ENCODE measurements around the gene ERCC6L2. TPM values are rescaled to one million over a fixed set of nuclear protein-coding genes. Genes with fewer than 3 reads are reported as not detected.
A peak's percentile ranks its signal among the peaks of the same experiment; 100 is the strongest.

Gene ERCC6L2
- total and polyA plus RNA-seq, 2 experiments from 2014 or later: 33.5 to 80.6 TPM

GRCh38 chr9:95826183-95826838 is 49.2 kb upstream of the ERCC6L2 start:
- Histone ChIP-seq H3K9me2 (ENCODE audit: insufficient read depth) (no peaks in the 10 kb centered on the region), H3K4me3 (no peak overlapping the region), H2AFZ (0 out of 2 replicates have a peak overlapping the region, but pooled peaks have one; percentile 56), H3K27ac (ENCODE audit: low read depth) (no peak overlapping the region), H3K27me3 (ENCODE audit: insufficient read depth) (no peaks in the 10 kb centered on the region), H3K36me3 (ENCODE audit: insufficient read depth) (no peaks in the 10 kb centered on the region), H3K4me1 (ENCODE audit: insufficient read depth) (no peaks in the 10 kb centered on the region), H3K4me2 (no peak overlapping the region), H3K79me2 (replicated peaks; ENCODE audit: insufficient read depth) (no peaks in the 10 kb centered on the region), H4K20me1 (replicated peaks; ENCODE audit: insufficient read depth) (no peaks in the 10 kb centered on the region), H3F3A (replicated peaks; ENCODE audit: low read depth) (no peaks in the 10 kb centered on the region)
- Mint-ChIP-seq H3K36me3 (ENCODE audit: low read depth) (no peaks in the 10 kb centered on the region), H3K9me3 (no peaks in the 10 kb centered on the region), H3K27me3 (ENCODE audit: insufficient read depth, low read depth, poor library complexity) (peaks cover 1% of the 10 kb centered on the region), H3K27ac (no peak overlapping the region), H3K4me3 (no peak overlapping the region), H3K4me1 (peaks cover 7% of the 10 kb centered on the region; the same call in 1 of the 3 replicates)
- DNase-seq (ENCODE audit: low spot score) (no peak), ATAC-seq (no peak)
- no peak for TF ChIP-seq STAT1 (IDR thresholded peaks at IDR 0.05; ENCODE audit: unreplicated experiment)
- no peak for TF ChIP-seq ZNF114 (CRISPR knock-in tag; IDR thresholded peaks at IDR 0.05)
- TF ChIP-seq POLR2AphosphoS5 (IDR thresholded peaks at IDR 0.05; ENCODE audit: low read depth): no peak
- TF ChIP-seq EZH2phosphoT487 (IDR thresholded peaks at IDR 0.05; ENCODE audit: unreplicated experiment): no peak
- TF ChIP-seq NANOG (IDR thresholded peaks at IDR 0.05; ENCODE audit: borderline replicate concordance): no peak
- no peak for TF ChIP-seq CREB1 (CRISPR knock-in tag; IDR thresholded peaks at IDR 0.05; ENCODE audit: low read depth)
- TF ChIP-seq ZNF331 (CRISPR knock-in tag; IDR thresholded peaks at IDR 0.05; ENCODE audit: low read depth): no peak
- no peak for TF ChIP-seq JUNB (IDR thresholded peaks at IDR 0.05; ENCODE audit: unreplicated experiment)
- TF ChIP-seq, protein P1, sequence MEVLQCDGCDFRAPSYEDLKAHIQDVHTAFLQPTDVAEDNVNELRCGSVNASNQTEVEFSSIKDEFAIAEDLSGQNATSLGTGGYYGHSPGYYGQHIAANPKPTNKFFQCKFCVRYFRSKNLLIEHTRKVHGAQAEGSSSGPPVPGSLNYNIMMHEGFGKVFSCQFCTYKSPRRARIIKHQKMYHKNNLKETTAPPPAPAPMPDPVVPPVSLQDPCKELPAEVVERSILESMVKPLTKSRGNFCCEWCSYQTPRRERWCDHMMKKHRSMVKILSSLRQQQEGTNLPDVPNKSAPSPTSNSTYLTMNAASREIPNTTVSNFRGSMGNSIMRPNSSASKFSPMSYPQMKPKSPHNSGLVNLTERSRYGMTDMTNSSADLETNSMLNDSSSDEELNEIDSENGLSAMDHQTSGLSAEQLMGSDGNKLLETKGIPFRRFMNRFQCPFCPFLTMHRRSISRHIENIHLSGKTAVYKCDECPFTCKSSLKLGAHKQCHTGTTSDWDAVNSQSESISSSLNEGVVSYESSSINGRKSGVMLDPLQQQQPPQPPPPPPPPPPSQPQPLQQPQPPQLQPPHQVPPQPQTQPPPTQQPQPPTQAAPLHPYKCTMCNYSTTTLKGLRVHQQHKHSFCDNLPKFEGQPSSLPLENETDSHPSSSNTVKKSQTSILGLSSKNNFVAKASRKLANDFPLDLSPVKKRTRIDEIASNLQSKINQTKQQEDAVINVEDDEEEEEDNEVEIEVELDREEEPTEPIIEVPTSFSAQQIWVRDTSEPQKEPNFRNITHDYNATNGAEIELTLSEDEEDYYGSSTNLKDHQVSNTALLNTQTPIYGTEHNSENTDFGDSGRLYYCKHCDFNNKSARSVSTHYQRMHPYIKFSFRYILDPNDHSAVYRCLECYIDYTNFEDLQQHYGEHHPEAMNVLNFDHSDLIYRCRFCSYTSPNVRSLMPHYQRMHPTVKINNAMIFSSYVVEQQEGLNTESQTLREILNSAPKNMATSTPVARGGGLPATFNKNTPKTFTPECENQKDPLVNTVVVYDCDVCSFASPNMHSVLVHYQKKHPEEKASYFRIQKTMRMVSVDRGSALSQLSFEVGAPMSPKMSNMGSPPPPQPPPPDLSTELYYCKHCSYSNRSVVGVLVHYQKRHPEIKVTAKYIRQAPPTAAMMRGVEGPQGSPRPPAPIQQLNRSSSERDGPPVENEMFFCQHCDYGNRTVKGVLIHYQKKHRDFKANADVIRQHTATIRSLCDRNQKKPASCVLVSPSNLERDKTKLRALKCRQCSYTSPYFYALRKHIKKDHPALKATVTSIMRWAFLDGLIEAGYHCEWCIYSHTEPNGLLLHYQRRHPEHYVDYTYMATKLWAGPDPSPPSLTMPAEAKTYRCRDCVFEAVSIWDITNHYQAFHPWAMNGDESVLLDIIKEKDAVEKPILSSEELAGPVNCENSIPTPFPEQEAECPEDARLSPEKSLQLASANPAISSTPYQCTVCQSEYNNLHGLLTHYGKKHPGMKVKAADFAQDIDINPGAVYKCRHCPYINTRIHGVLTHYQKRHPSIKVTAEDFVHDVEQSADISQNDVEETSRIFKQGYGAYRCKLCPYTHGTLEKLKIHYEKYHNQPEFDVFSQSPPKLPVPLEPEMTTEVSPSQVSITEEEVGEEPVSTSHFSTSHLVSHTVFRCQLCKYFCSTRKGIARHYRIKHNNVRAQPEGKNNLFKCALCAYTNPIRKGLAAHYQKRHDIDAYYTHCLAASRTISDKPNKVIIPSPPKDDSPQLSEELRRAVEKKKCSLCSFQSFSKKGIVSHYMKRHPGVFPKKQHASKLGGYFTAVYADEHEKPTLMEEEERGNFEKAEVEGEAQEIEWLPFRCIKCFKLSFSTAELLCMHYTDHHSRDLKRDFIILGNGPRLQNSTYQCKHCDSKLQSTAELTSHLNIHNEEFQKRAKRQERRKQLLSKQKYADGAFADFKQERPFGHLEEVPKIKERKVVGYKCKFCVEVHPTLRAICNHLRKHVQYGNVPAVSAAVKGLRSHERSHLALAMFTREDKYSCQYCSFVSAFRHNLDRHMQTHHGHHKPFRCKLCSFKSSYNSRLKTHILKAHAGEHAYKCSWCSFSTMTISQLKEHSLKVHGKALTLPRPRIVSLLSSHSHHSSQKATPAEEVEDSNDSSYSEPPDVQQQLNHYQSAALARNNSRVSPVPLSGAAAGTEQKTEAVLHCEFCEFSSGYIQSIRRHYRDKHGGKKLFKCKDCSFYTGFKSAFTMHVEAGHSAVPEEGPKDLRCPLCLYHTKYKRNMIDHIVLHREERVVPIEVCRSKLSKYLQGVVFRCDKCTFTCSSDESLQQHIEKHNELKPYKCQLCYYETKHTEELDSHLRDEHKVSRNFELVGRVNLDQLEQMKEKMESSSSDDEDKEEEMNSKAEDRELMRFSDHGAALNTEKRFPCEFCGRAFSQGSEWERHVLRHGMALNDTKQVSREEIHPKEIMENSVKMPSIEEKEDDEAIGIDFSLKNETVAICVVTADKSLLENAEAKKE (CRISPR knock-in tag; IDR thresholded peaks at IDR 0.05): no peak
- TF ChIP-seq, protein P2, sequence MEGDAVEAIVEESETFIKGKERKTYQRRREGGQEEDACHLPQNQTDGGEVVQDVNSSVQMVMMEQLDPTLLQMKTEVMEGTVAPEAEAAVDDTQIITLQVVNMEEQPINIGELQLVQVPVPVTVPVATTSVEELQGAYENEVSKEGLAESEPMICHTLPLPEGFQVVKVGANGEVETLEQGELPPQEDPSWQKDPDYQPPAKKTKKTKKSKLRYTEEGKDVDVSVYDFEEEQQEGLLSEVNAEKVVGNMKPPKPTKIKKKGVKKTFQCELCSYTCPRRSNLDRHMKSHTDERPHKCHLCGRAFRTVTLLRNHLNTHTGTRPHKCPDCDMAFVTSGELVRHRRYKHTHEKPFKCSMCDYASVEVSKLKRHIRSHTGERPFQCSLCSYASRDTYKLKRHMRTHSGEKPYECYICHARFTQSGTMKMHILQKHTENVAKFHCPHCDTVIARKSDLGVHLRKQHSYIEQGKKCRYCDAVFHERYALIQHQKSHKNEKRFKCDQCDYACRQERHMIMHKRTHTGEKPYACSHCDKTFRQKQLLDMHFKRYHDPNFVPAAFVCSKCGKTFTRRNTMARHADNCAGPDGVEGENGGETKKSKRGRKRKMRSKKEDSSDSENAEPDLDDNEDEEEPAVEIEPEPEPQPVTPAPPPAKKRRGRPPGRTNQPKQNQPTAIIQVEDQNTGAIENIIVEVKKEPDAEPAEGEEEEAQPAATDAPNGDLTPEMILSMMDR (conservative IDR thresholded peaks at IDR 0.05; ENCODE audit: low read depth in 2 of 2): no peak
- no peak for TF ChIP-seq EZH2 (IDR thresholded peaks at IDR 0.05; ENCODE audit: low read depth, unreplicated experiment)
- no peak for TF ChIP-seq ETS1 (IDR thresholded peaks at IDR 0.05)
- TF ChIP-seq, protein P3, sequence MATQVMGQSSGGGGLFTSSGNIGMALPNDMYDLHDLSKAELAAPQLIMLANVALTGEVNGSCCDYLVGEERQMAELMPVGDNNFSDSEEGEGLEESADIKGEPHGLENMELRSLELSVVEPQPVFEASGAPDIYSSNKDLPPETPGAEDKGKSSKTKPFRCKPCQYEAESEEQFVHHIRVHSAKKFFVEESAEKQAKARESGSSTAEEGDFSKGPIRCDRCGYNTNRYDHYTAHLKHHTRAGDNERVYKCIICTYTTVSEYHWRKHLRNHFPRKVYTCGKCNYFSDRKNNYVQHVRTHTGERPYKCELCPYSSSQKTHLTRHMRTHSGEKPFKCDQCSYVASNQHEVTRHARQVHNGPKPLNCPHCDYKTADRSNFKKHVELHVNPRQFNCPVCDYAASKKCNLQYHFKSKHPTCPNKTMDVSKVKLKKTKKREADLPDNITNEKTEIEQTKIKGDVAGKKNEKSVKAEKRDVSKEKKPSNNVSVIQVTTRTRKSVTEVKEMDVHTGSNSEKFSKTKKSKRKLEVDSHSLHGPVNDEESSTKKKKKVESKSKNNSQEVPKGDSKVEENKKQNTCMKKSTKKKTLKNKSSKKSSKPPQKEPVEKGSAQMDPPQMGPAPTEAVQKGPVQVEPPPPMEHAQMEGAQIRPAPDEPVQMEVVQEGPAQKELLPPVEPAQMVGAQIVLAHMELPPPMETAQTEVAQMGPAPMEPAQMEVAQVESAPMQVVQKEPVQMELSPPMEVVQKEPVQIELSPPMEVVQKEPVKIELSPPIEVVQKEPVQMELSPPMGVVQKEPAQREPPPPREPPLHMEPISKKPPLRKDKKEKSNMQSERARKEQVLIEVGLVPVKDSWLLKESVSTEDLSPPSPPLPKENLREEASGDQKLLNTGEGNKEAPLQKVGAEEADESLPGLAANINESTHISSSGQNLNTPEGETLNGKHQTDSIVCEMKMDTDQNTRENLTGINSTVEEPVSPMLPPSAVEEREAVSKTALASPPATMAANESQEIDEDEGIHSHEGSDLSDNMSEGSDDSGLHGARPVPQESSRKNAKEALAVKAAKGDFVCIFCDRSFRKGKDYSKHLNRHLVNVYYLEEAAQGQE (IDR thresholded peaks at IDR 0.05; ENCODE audit: unreplicated experiment): no peak
